CD14-positive monocyte (primary cell): Measurements from ENCODE around the gene MLLT10. TPM values are rescaled to one million over a fixed set of nuclear protein-coding genes. Genes with fewer than 3 reads are reported as not detected.

Source experiments
- DNase-seq, 3 donors: peaks; one replicate each; pipeline ENCODE4 v3.0.0-alpha.2; 2011 to 2022
- H2AFZ ChIP-seq: 2 replicates; pipeline ENCODE4 v1.6.0; 2012; ENCODE audit warnings: mild to moderate bottlenecking, low read depth, low read length, inconsistent platforms; ENCODE audit not compliant: insufficient read depth, poor library complexity, severe bottlenecking
- H3K27ac ChIP-seq, 2 donors: 1 replicate in 1 of 2; 2 replicates in 1 of 2; pipeline ENCODE4 v1.5.1; 2012 to 2013; ENCODE audit warnings: low read length in 2 of 2, control low read depth in 1 of 2, inconsistent platforms in 1 of 2, low read depth in 1 of 2, mild to moderate bottlenecking in 1 of 2
- H3K27me3 ChIP-seq, 2 donors: one replicate each; pipeline versions ENCODE4 v1.6.0 to v1.6.1; 2011 to 2013; ENCODE audit warnings: low read length in 2 of 2; ENCODE audit not compliant: control insufficient read depth in 2 of 2, insufficient read depth in 2 of 2
- H3K36me3 ChIP-seq, 2 donors: replicated peaks in 1 of 2; 1 replicate in 1 of 2; 2 replicates in 1 of 2; pipeline versions ENCODE4 v1.5.1 to v1.6.1; 2012 to 2013; ENCODE audit warnings: low read length in 2 of 2, control low read depth in 1 of 2, inconsistent platforms in 1 of 2, mild to moderate bottlenecking in 1 of 2; ENCODE audit not compliant: insufficient read depth in 2 of 2, control insufficient read depth in 1 of 2
- H3K4me1 ChIP-seq, 2 donors: 1 replicate in 1 of 2; 2 replicates in 1 of 2; pipeline versions ENCODE4 v1.5.1 to v1.6.1; 2012 to 2013; ENCODE audit warnings: low read length in 2 of 2, control low read depth in 1 of 2, inconsistent platforms in 1 of 2, mild to moderate bottlenecking in 1 of 2, moderate library complexity in 1 of 2; ENCODE audit not compliant: insufficient read depth in 2 of 2, control insufficient read depth in 1 of 2
- H3K4me2 ChIP-seq: replicated peaks from 2 replicates; pipeline ENCODE3; 2012; ENCODE audit warnings: low read length, moderate library complexity, mild to moderate bottlenecking; ENCODE audit not compliant: poor library complexity, severe bottlenecking; ENCODE audit errors: extremely low read depth
- H3K4me3 ChIP-seq, 3 experiments: fragments of 200-600 bp in 1 of 3; sonication (generic) in 1 of 3; replicated peaks in 1 of 3; 1 replicate in 2 of 3; 2 replicates in 1 of 3; pipeline ENCODE4 v1.5.1; 2011 to 2013; ENCODE audit warnings: low read length in 3 of 3, mild to moderate bottlenecking in 3 of 3, control low read depth in 2 of 3, low read depth in 2 of 3, inconsistent platforms in 1 of 3, moderate library complexity in 1 of 3
- H3K79me2 ChIP-seq: 2 replicates; pipeline ENCODE4 v1.6.0; 2012; ENCODE audit warnings: mild to moderate bottlenecking, control low read depth, inconsistent platforms, low read length, moderate library complexity; ENCODE audit not compliant: insufficient read depth
- H3K9ac ChIP-seq: 2 replicates; pipeline ENCODE4 v1.6.0; 2017; ENCODE audit warnings: low read length, mild to moderate bottlenecking; ENCODE audit not compliant: insufficient read depth, poor library complexity, severe bottlenecking
- H3K9me3 ChIP-seq, 2 donors: replicated peaks in 1 of 2; 1 replicate in 1 of 2; 2 replicates in 1 of 2; pipeline versions ENCODE4 v1.5.1 to v1.6.1; 2012 to 2013; ENCODE audit warnings: low read length in 2 of 2, control low read depth in 1 of 2; ENCODE audit not compliant: control insufficient read depth in 1 of 2, insufficient read depth in 1 of 2
- H4K20me1 ChIP-seq: 2 replicates; pipeline ENCODE4 v1.6.0; 2012; ENCODE audit warnings: mild to moderate bottlenecking, low read length, control low read depth, moderate library complexity; ENCODE audit not compliant: insufficient read depth
- H3K27ac Mint-ChIP-seq, 7 donors: one replicate each; pipeline ENCODE4 v1.8.0; 2020; ENCODE audit warnings: mild to moderate bottlenecking in 7 of 7, mixed read lengths in 7 of 7, moderate library complexity in 6 of 7, inconsistent platforms in 2 of 7
- H3K27me3 Mint-ChIP-seq, 3 donors: one replicate each; pipeline ENCODE4 v1.8.0; 2021 to 2022; ENCODE audit warnings: low read depth in 3 of 3, mild to moderate bottlenecking in 3 of 3, mixed read lengths in 3 of 3, moderate library complexity in 3 of 3, inconsistent platforms in 1 of 3
- H3K36me3 Mint-ChIP-seq, 2 donors: one replicate each; pipeline ENCODE4 v1.8.0; 2020; ENCODE audit warnings: mixed read lengths in 2 of 2, inconsistent platforms in 1 of 2, mild to moderate bottlenecking in 1 of 2
- H3K4me1 Mint-ChIP-seq: one replicate; pipeline ENCODE4 v1.8.0; 2020; ENCODE audit warnings: mild to moderate bottlenecking, mixed read lengths
- H3K4me3 Mint-ChIP-seq, 2 donors: one replicate each; pipeline ENCODE4 v1.8.0; 2020; ENCODE audit warnings: mild to moderate bottlenecking in 2 of 2, mixed read lengths in 2 of 2, moderate library complexity in 1 of 2
- H3K9me3 Mint-ChIP-seq, 7 donors: one replicate each; pipeline ENCODE4 v1.8.0; 2020 to 2022; ENCODE audit warnings: mixed read lengths in 7 of 7, mild to moderate bottlenecking in 6 of 7, moderate library complexity in 6 of 7, inconsistent platforms in 2 of 7
- CTCF ChIP-seq: fragments of 200-600 bp; IDR thresholded peaks from one replicate; pipeline ENCODE4 v1.8.0; 2022; ENCODE audit warnings: antibody characterized with exemption, mild to moderate bottlenecking
- WGBS: methylation state at CpG from one replicate; pipeline ENCODE4 v1.1.5; 2013; ENCODE audit warnings: missing lambda C conversion rate; ENCODE audit not compliant: insufficient coverage; 5-methylcytosine and 5-hydroxymethylcytosine counted together
- intact Hi-C, 2 donors: fragments of 100-400 bp; cut with micrococcal nuclease; formaldehyde crosslinking; loops; one replicate each; pipeline versions ENCODE4 v1.15.0 to v1.15.1; 2023
- polyA plus RNA-seq, 3 donors: library from polyadenylated mRNA; depleted of rRNA in 1 of 3; unstranded in 2 of 3; stranded (reverse) in 1 of 3; fragments of 300-500 nt in 2 of 3; fragments of >200 nt in 1 of 3; fragmentation: Illumina TruSeq in 2 of 3; gene quantifications; 1 replicate in 2 of 3; 2 replicates in 1 of 3; pipeline ENCODE4 v1.2.3, GENCODE V29; 2012 to 2021

The MLLT10 gene
- polyA plus RNA-seq, 3 donors, result 4.9 to 39.1 (median 7.5) TPM

- TF ChIP-seq CTCF, result no peak
- Histone ChIP-seq H3K9ac (no peak overlapping the region), H3K4me1 (peaks cover 0 to 12% of the 10 kb centered on the region in 2 donors), H3K4me3 (no peak overlapping the region), H3K79me2 (peaks cover 70% of the 10 kb centered on the region), H3K27ac (no peak overlapping the region), H3K36me3 (peaks cover 3 to 31% of the 10 kb centered on the region in 2 donors), H3K4me2 (no peak overlapping the region), H3K9me3 (peaks cover 2 to 9% of the 10 kb centered on the region in 2 donors), H2AFZ (no peak overlapping the region), H4K20me1 (peaks cover 21% of the 10 kb centered on the region), H3K27me3 (no peaks in the 10 kb centered on the region)
- Mint-ChIP-seq H3K4me1 (peaks cover 21% of the 10 kb centered on the region), H3K27ac (peak overlapping the region in 2 of 7 donors; percentile 17 to 33), H3K9me3 (peaks cover 2 to 10% (median 7%) of the 10 kb centered on the region in 7 donors), H3K36me3 (peaks cover 34 to 57% of the 10 kb centered on the region in 2 donors), H3K27me3 (no peaks in the 10 kb centered on the region), H3K4me3 (no peak overlapping the region)
- intact Hi-C loops, result no loop called here
- DNase-seq, result no peak
- WGBS, result 79% methylated on average over 4 of the region's 5 CpGs
These were observed 171.3 kb downstream of the MLLT10 start for GRCh38 chr10:21705142-21705827.

DNA sequence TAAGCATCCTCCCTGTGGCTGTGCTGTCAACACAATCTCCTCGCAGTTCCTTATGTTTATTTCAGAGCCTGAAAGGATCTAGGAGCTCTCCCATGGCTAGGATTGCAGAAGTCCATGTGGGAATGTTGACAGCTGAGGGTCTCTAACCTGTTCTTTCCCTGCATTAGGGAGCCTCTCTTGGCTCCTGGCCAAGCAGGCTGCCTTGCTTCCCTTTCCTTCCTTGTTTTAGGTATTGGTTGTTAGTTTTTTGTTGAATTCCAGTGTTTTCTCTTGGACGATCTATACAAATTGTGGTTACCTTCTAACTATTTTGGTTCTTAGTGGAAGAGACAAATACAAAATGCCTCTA is 171.8 kb downstream of the MLLT10 start:
- H2AFZ ChIP-seq, result no peak overlapping the region
- H3K79me2 ChIP-seq, result peaks cover 65% of the 10 kb centered on the region
- H3K4me3 Mint-ChIP-seq, result no peak overlapping the region
- H3K27me3 Mint-ChIP-seq, result no peaks in the 10 kb centered on the region
- H4K20me1 ChIP-seq, result peaks cover 21% of the 10 kb centered on the region
- H3K27ac Mint-ChIP-seq, result peak overlapping the region in 2 of 7 donors; percentile 17 to 33
- H3K27me3 ChIP-seq, result no peaks in the 10 kb centered on the region
- no peak for TF ChIP-seq CTCF
- no peak overlapping the region for H3K9ac ChIP-seq
- no peak overlapping the region for H3K27ac ChIP-seq
- H3K4me1 Mint-ChIP-seq, result peaks cover 25% of the 10 kb centered on the region
- 86% methylated on average over 1 of the region's 2 CpGs for WGBS
- peaks cover 0 to 5% (median 2%) of the 10 kb centered on the region in 7 donors for H3K9me3 Mint-ChIP-seq
- no peak for DNase-seq
- H3K4me2 ChIP-seq, result no peak overlapping the region
- peaks cover 0 to 18% of the 10 kb centered on the region in 2 donors for H3K4me1 ChIP-seq
- H3K36me3 ChIP-seq, result peaks cover 3 to 26% of the 10 kb centered on the region in 2 donors
- peaks cover 29 to 54% of the 10 kb centered on the region in 2 donors for H3K36me3 Mint-ChIP-seq
- H3K9me3 ChIP-seq, result peaks cover 2 to 3% of the 10 kb centered on the region in 2 donors
- intact Hi-C loops, result no loop called here
- H3K4me3 ChIP-seq, result no peak overlapping the region
